AG04449 (cell line): ENCODE measurements around the gene TSR2.
"Not testable (repeated sequence)": the region's sequence is repeated elsewhere in the genome, so short reads cannot be mapped to it uniquely, and the experiment has no call there.

ENCODE experiments used
- CTCF ChIA-PET: fragments of 350-600 bp; formaldehyde crosslinking; extraction: SDS; loops from one replicate; lab custom pipeline; 2021; ENCODE audit warnings: antibody characterized with exemption; lab: Yijun Ruan, JAX
- POLR2A ChIA-PET: fragments of 400-600, 350-600 bp; formaldehyde crosslinking; extraction: SDS; loops from one replicate; lab custom pipeline; 2020; ENCODE audit warnings: antibody characterized with exemption, inconsistent platforms; lab: Yijun Ruan, JAX
- DNase-seq: peaks from one replicate; pipeline ENCODE4 v3.0.0-alpha.2; 2010; ENCODE audit warnings: low read depth, low spot score
- H3K4me3 ChIP-seq: 2 replicates; pipeline ENCODE4 v1.5.1; 2011; ENCODE audit warnings: low read depth, mild to moderate bottlenecking, control low read depth, low read length
- TF ChIP-seq, protein P1 (sequence below): IDR thresholded peaks from one replicate; pipeline ENCODE4 v1.5.1; 2011; ENCODE audit warnings: mild to moderate bottlenecking, moderate library complexity, low read length, control low read depth, inconsistent platforms; ENCODE audit not compliant: insufficient read depth; ENCODE audit errors: missing control alignments

Gene TSR2

GRCh38 chrX:54479136-54480111 is 39.2 kb downstream of the TSR2 start:
- no peak for DNase-seq
- ChIA-PET CTCF (interaction anchor here (0.9 kb wide), 1 partner anchor 56 kb away, joined by 3 read pairs; no protein-coding TSS in a partner anchor), POLR2A (interaction anchor here (0.8 kb wide), 1 partner anchor 17 kb away, joined by 4 read pairs; no protein-coding TSS in a partner anchor)

DNA sequence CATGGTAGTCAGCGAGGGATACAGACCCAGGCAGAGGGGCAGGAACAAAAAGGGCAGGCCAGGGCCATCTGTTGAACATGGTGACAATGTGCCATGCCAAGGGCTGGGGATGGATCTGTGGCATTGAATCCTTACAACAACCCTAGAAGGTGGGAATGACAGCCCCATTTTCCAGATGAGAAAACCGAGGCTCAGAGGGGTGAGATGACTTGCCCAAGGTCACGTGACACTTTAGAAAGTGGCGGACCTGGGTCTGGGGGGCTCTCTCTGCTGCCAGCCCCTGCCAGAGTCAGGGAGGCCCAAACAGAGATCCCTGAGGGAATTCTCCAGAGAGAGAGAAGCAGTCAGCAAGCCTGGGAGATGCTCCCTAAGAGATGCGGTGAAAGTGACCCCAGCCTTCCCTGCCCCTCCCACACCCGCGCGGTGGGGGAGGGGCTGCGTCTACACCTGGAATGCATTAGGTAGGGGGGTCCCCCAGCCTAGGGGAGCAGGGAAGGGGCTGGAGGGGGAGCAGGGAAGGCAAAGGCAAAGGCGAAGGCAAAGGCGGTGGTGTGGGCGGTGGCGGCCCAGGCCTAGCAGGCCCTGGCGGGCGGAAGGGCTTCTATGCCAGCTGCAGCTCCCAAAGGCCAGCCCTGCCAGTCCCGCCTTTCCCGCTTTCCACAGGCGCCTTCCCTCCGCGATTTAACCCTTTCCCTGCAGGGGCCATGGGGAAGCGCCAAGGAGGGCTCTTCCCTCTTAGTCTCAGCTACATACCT is 42.8 kb downstream of the TSR2 start:
- ChIA-PET POLR2A (interaction anchor here (0.7 kb wide), 1 partner anchor 47 kb away, joined by 3 read pairs; no protein-coding TSS in a partner anchor), CTCF (interaction anchor here (1.2 kb wide), 1 partner anchor 11 kb away, joined by 5 read pairs; no protein-coding TSS in a partner anchor)
- TF ChIP-seq, protein P1, sequence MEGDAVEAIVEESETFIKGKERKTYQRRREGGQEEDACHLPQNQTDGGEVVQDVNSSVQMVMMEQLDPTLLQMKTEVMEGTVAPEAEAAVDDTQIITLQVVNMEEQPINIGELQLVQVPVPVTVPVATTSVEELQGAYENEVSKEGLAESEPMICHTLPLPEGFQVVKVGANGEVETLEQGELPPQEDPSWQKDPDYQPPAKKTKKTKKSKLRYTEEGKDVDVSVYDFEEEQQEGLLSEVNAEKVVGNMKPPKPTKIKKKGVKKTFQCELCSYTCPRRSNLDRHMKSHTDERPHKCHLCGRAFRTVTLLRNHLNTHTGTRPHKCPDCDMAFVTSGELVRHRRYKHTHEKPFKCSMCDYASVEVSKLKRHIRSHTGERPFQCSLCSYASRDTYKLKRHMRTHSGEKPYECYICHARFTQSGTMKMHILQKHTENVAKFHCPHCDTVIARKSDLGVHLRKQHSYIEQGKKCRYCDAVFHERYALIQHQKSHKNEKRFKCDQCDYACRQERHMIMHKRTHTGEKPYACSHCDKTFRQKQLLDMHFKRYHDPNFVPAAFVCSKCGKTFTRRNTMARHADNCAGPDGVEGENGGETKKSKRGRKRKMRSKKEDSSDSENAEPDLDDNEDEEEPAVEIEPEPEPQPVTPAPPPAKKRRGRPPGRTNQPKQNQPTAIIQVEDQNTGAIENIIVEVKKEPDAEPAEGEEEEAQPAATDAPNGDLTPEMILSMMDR: no peak
- H3K4me3 ChIP-seq: no peak overlapping the region
- DNase-seq: no peak

More at GRCh38 chrX:54479136-54480111, 39.2 kb downstream of the TSR2 start:
- no peak overlapping the region for H3K4me3 ChIP-seq
- TF ChIP-seq, protein P1: no peak

DNA sequence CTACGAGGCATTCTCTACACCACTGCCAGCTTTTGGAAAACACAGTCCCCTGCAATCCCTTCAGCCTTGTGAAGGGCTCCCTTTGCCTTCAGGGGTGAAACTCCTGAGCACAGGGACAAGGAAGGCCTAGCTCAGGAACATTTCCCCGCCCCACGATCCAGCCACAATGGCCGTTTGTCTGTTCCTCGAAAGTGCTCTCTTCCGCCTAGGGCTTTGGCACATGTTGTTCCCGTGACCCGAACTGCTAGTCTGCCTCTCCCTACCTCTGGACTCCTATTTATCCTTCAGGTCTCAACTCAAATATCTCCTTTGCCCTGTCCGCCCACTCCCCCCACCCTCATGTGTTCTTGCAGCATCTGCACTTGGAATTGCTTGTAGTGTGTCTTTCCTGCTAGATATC is 43.7 kb downstream of the TSR2 start:
- no peak for DNase-seq
- POLR2A ChIA-PET: no interaction called here
- TF ChIP-seq, protein P1: no peak
- H3K4me3 ChIP-seq: no peak overlapping the region
- CTCF ChIA-PET: no interaction called here

DNA sequence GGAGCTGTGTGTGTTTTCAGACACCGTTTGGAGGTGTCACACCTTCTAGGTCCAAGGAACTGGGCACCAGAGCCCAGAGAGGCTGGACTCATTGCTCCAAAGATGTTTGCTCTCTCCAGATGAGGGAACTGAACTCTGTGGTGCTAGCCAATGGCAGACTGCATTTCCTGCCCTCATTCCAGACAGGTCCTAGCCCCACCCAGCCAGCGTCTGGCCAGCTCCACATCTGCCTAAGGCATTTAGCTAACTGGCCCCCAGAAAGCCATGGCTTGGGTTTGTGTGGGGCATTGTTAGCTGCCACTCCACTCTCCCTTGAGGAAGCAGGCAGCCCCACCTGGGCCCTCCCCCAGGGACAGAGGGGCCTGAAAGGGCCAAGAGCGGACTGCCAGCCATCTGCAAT is 44.5 kb downstream of the TSR2 start:
- no peak overlapping the region for H3K4me3 ChIP-seq
- ChIA-PET CTCF (no interaction called here), POLR2A (interaction anchor here (0.6 kb wide), 1 partner anchor 11 kb away, joined by 3 read pairs; no protein-coding TSS in a partner anchor)
- DNase-seq: no peak
- TF ChIP-seq, protein P1: no peak

DNA sequence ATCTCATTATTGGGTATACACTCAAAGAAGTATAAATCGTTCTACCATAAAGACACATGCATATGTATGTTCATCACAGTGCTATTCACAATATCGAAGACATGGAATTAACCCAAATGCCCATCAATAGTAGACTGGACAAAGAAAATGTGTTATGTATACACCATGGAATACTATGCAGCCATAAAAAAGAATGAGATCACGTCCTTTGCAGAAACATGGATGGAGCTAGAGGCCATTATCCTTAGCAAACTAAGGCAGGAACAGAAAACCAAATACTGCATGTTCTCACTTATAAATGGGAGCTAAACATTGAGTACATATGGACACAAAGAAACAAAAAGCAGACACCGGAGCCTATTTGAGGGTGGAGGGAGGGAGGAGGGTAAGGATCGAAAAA is 49.6 kb downstream of the TSR2 start:
- POLR2A ChIA-PET, DNase-seq, H3K4me3 ChIP-seq, CTCF ChIA-PET: not testable (repeated sequence)

DNA sequence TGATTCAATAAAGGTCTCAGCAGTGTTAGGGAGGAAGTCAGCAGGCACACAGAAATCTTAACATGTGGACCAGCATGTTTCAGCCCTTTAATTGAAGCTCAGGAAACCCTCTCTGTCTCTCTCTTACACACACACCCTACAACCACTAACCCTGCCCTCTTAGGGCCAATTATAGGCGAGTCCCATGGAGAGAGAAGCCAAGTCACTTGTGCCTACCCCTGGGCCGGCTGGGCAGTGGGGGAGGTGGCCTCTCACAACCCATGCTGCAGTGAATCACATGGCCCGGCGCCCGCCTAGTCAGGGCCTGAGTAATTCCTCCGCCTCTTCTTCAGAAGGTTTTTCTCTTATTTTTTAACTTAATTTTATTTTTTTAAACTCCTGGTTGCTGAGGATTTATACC is 52.1 kb downstream of the TSR2 start:
- DNase-seq: no peak
- ChIA-PET POLR2A (no interaction called here), CTCF (no interaction called here)
- no peak overlapping the region; the same call in 1 of the 2 replicates for H3K4me3 ChIP-seq
- TF ChIP-seq, protein P1: no peak
